Mesenchymal stem cell (in vitro differentiated cells and primary cell): ENCODE results near the gene THBS3.
"Not testable (repeated sequence)": the region's sequence is repeated elsewhere in the genome, so short reads cannot be mapped to it uniquely, and the experiment has no call there.

Experiments used
- DNase-seq: peaks from one replicate; pipeline ENCODE4 v3.0.0-alpha.2; 2013
- H2AFZ ChIP-seq: one replicate; pipeline ENCODE4 v1.6.1; 2013; ENCODE audit warnings: low read depth, mild to moderate bottlenecking, control low read depth, inconsistent platforms, low read length, moderate library complexity
- H2AK5ac ChIP-seq: 2 replicates; pipeline ENCODE4 v1.6.1; 2013; ENCODE audit warnings: low read length, moderate library complexity, mild to moderate bottlenecking, inconsistent platforms; ENCODE audit not compliant: severe bottlenecking
- H2BK120ac ChIP-seq: one replicate; pipeline ENCODE4 v1.6.1; 2013; ENCODE audit warnings: low read depth, mild to moderate bottlenecking, inconsistent platforms, low read length, moderate library complexity
- H2BK12ac ChIP-seq, 2 experiments: one replicate each; pipeline ENCODE4 v1.6.1; 2013; ENCODE audit warnings: inconsistent platforms in 2 of 2, low read length in 2 of 2, mild to moderate bottlenecking in 2 of 2, moderate library complexity in 2 of 2, control low read depth in 1 of 2
- H2BK15ac ChIP-seq: one replicate; pipeline ENCODE4 v1.6.1; 2013; ENCODE audit warnings: mild to moderate bottlenecking, low read depth, inconsistent platforms; ENCODE audit not compliant: poor library complexity, severe bottlenecking
- H2BK5ac ChIP-seq: 2 replicates; pipeline ENCODE4 v1.6.1; 2013; ENCODE audit warnings: low read depth, mild to moderate bottlenecking, low read length, control low read depth, inconsistent platforms; ENCODE audit not compliant: poor library complexity, severe bottlenecking
- H3K14ac ChIP-seq, 2 experiments: one replicate each; pipeline ENCODE4 v1.6.1; 2013; ENCODE audit warnings: inconsistent platforms in 2 of 2, low read length in 2 of 2, control low read depth in 1 of 2, mild to moderate bottlenecking in 1 of 2, moderate library complexity in 1 of 2
- H3K18ac ChIP-seq, 2 experiments: one replicate each; pipeline ENCODE4 v1.6.1; 2013; ENCODE audit warnings: inconsistent platforms in 2 of 2, low read length in 2 of 2, control low read depth in 1 of 2, low read depth in 1 of 2, mild to moderate bottlenecking in 1 of 2
- H3K23ac ChIP-seq, 2 experiments: one replicate each; pipeline ENCODE4 v1.6.1; 2013; ENCODE audit warnings: inconsistent platforms in 2 of 2, low read length in 2 of 2, mild to moderate bottlenecking in 2 of 2, moderate library complexity in 2 of 2, control low read depth in 1 of 2
- H3K27ac ChIP-seq: 2 replicates; pipeline ENCODE4 v1.5.1; 2013; ENCODE audit warnings: mild to moderate bottlenecking, moderate library complexity, low read length, control low read depth, inconsistent platforms; ENCODE audit not compliant: poor library complexity, severe bottlenecking
- H3K27me3 ChIP-seq, 2 experiments: 2 replicates each; pipeline versions ENCODE4 v1.6.1 to v1.7.0; 2013; ENCODE audit warnings: low read length in 2 of 2, mild to moderate bottlenecking in 2 of 2, moderate library complexity in 2 of 2, control low read depth in 1 of 2, inconsistent platforms in 1 of 2; ENCODE audit not compliant: control insufficient read depth in 1 of 2, insufficient read depth in 1 of 2
- H3K36me3 ChIP-seq, 2 experiments: 2 replicates each; pipeline versions ENCODE4 v1.6.1 to v1.7.0; 2013; ENCODE audit warnings: low read length in 2 of 2, control low read depth in 1 of 2, inconsistent platforms in 1 of 2, low read depth in 1 of 2, mild to moderate bottlenecking in 1 of 2; ENCODE audit not compliant: insufficient read depth in 2 of 2, control insufficient read depth in 1 of 2
- H3K4ac ChIP-seq, 2 experiments: one replicate each; pipeline ENCODE4 v1.6.1; 2013; ENCODE audit warnings: inconsistent platforms in 2 of 2, low read length in 2 of 2, mild to moderate bottlenecking in 2 of 2, moderate library complexity in 2 of 2, control low read depth in 1 of 2, low read depth in 1 of 2
- H3K4me1 ChIP-seq: 2 replicates; pipeline ENCODE4 v1.6.1; 2013; ENCODE audit warnings: low read depth, low read length, control low read depth; ENCODE audit not compliant: control insufficient read depth, insufficient read depth
- H3K4me2 ChIP-seq: 2 replicates; pipeline ENCODE4 v1.6.1; 2013; ENCODE audit warnings: low read length, mild to moderate bottlenecking, inconsistent platforms; ENCODE audit not compliant: poor library complexity, severe bottlenecking
- H3K4me3 ChIP-seq, 2 experiments: 2 replicates each; pipeline versions ENCODE4 v1.5.1 to v1.7.0; 2013; ENCODE audit warnings: low read length in 2 of 2, mild to moderate bottlenecking in 2 of 2, control low read depth in 1 of 2, low read depth in 1 of 2; ENCODE audit not compliant: insufficient read depth in 1 of 2
- H3K79me1 ChIP-seq: replicated peaks from 2 replicates; pipeline ENCODE4 v1.6.1; 2013; ENCODE audit warnings: mild to moderate bottlenecking, control low read depth, low read length, inconsistent platforms; ENCODE audit not compliant: poor library complexity, severe bottlenecking
- H3K9ac ChIP-seq: 2 replicates; pipeline ENCODE4 v1.7.0; 2013; ENCODE audit warnings: mild to moderate bottlenecking, low read length, moderate library complexity
- H3K9me3 ChIP-seq: 2 replicates; pipeline ENCODE4 v1.7.0; 2013; ENCODE audit warnings: mild to moderate bottlenecking, low read length; ENCODE audit not compliant: control insufficient read depth
- H4K8ac ChIP-seq: one replicate; pipeline ENCODE4 v1.6.1; 2013; ENCODE audit warnings: inconsistent platforms, mild to moderate bottlenecking, low read length, moderate library complexity
- H4K91ac ChIP-seq: one replicate; pipeline ENCODE4 v1.6.1; 2013; ENCODE audit warnings: mild to moderate bottlenecking, low read length, inconsistent platforms
- WGBS: methylation state at CpG from one replicate; pipeline ENCODE4 v1.1.7; 2013; ENCODE audit warnings: mixed read lengths; 5-methylcytosine and 5-hydroxymethylcytosine counted together

Gene THBS3

GRCh38 chr1:155162631-155163030 lies 45.1 kb downstream of the THBS3 start:
- not testable (repeated sequence) for H3K36me3 ChIP-seq, H3K9ac ChIP-seq, H2BK12ac ChIP-seq, H3K14ac ChIP-seq, H3K79me1 ChIP-seq, H2BK15ac ChIP-seq, H4K8ac ChIP-seq, H2BK120ac ChIP-seq, H3K4me3 ChIP-seq, H3K23ac ChIP-seq, DNase-seq, H3K4ac ChIP-seq, H3K27ac ChIP-seq, H2AFZ ChIP-seq, H3K9me3 ChIP-seq, H4K91ac ChIP-seq, H3K18ac ChIP-seq, H3K4me1 ChIP-seq, H2AK5ac ChIP-seq, H2BK5ac ChIP-seq, H3K4me2 ChIP-seq
- 98% methylated on average over 3 of the region's 6 CpGs for WGBS
- peaks cover 19 to 23% of the 10 kb centered on the region in 2 experiments for H3K27me3 ChIP-seq

DNA sequence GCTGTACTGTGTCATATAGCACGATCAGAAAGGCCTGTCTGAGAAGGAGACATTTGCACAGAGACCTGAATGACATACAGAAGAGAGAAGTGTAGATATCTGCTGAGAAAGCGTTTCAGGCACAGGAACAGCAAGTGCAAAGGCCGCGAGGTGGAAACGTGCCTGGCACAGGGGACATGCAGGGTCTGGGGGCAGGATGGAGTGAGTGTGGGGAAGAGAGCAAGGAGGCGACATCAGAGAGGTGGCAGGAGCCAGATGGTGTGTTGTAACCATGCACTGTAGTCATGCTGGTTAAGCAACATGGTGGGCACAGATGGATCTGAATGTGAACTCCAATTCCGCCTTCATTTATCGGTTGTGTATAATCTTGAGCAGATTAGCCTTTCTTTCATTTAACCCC lies 47.6 kb downstream of the THBS3 start:
- no peak overlapping the region for H3K23ac ChIP-seq
- no peak overlapping the region for H3K18ac ChIP-seq
- H4K91ac ChIP-seq = no peak overlapping the region
- no peaks in the 10 kb centered on the region for H3K79me1 ChIP-seq
- H2BK12ac ChIP-seq = no peak overlapping the region
- H2BK15ac ChIP-seq = no peak overlapping the region
- H2BK120ac ChIP-seq = no peak overlapping the region
- no peak overlapping the region for H4K8ac ChIP-seq
- no peaks in the 10 kb centered on the region for H3K9me3 ChIP-seq
- no peak overlapping the region for H2AFZ ChIP-seq
- no peak overlapping the region for H3K4ac ChIP-seq
- no peak overlapping the region for H3K4me2 ChIP-seq
- peaks cover 4 to 7% of the 10 kb centered on the region in 2 experiments for H3K27me3 ChIP-seq
- no peaks in the 10 kb centered on the region for H3K36me3 ChIP-seq
- H3K9ac ChIP-seq = no peak overlapping the region
- H2BK5ac ChIP-seq = no peak overlapping the region
- 86% methylated on average over 6 of the region's 8 CpGs for WGBS
- no peak for DNase-seq
- H3K4me3 ChIP-seq = no peak overlapping the region
- no peak overlapping the region for H2AK5ac ChIP-seq
- no peak overlapping the region for H3K14ac ChIP-seq
- no peaks in the 10 kb centered on the region for H3K4me1 ChIP-seq
- H3K27ac ChIP-seq = no peak overlapping the region

DNA sequence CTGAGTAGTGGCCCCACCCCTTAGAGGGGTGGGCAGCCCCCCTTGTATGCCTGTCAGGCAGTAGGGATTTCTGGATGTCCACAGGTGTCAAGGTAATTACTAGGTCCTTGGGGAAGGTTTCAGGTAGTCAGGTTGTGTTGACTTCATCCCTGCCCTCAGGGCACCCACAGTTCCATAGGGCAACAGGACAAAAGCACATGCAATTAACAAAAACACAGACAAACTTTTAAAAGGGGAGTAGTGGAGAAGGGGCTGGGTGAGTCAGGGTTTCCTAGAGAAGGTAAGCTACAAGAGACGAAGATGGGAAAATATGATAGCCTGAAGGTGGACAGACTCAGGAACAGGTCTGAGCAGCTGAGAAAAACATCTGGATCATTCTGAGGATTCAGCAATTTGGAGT lies 48.7 kb downstream of the THBS3 start:
- no peak overlapping the region for H3K4ac ChIP-seq
- no peak overlapping the region for H3K14ac ChIP-seq
- WGBS = 89% methylated on average over 1 of the region's 1 CpG
- H2BK5ac ChIP-seq = no peak overlapping the region
- no peak overlapping the region for H2BK120ac ChIP-seq
- H3K27ac ChIP-seq = no peak overlapping the region
- no peak overlapping the region for H2AFZ ChIP-seq
- H3K27me3 ChIP-seq = peaks cover 4 to 7% of the 10 kb centered on the region in 2 experiments
- H2BK12ac ChIP-seq = no peak overlapping the region
- no peak overlapping the region for H4K8ac ChIP-seq
- no peak overlapping the region for H2BK15ac ChIP-seq
- no peak overlapping the region for H3K9ac ChIP-seq
- no peak overlapping the region for H3K4me3 ChIP-seq
- no peak for DNase-seq
- no peaks in the 10 kb centered on the region for H3K9me3 ChIP-seq
- H3K36me3 ChIP-seq = no peaks in the 10 kb centered on the region
- H4K91ac ChIP-seq = no peak overlapping the region
- H3K4me2 ChIP-seq = no peak overlapping the region
- H3K4me1 ChIP-seq = no peaks in the 10 kb centered on the region
- no peak overlapping the region for H2AK5ac ChIP-seq
- no peak overlapping the region for H3K18ac ChIP-seq
- no peaks in the 10 kb centered on the region for H3K79me1 ChIP-seq
- H3K23ac ChIP-seq = no peak overlapping the region

DNA sequence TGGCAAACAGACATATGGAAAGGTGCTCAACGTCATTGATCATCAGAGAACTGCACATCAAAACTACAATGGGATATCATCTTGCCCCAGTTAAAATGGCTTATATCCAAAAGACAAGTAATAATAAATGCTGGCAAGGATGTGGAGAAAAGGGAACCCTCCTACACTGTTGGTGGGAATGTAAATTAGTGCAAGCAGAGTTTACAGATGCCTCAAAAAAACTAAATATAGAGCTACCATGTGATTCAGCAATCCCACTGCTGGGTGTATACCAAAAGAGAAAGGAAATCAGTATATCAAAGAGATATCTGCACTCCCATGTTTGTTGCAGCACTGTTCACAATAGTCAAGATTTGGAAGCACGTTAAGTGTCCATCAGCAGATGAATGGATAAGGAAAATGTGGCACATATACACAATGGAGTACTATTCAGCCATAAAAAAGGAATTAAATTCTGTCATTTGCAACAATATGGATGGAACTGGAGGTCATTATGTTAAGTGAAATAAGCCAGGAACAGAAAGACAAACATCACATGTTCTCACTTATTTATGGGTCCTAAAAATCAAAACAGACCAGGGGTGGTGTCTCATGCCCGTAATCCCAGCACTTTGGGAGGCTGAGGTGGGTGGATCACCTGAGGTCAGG lies 51.6 kb downstream of the THBS3 start:
- H2AFZ ChIP-seq, H3K14ac ChIP-seq, H3K9ac ChIP-seq, H4K91ac ChIP-seq, H3K36me3 ChIP-seq, H2BK120ac ChIP-seq, H3K79me1 ChIP-seq, H3K4me1 ChIP-seq, H3K4me3 ChIP-seq, H2AK5ac ChIP-seq, H3K23ac ChIP-seq, H3K9me3 ChIP-seq, H3K4me2 ChIP-seq, H4K8ac ChIP-seq, H3K4ac ChIP-seq, H2BK15ac ChIP-seq, H3K18ac ChIP-seq, H2BK12ac ChIP-seq, DNase-seq, H2BK5ac ChIP-seq, H3K27ac ChIP-seq: not testable (repeated sequence)
- WGBS = 59% methylated on average over 3 of the region's 3 CpGs
- H3K27me3 ChIP-seq = peaks cover 4 to 18% of the 10 kb centered on the region in 2 experiments
